ENCODE results near the gene SEC24D.

The SEC24D gene

DNA sequence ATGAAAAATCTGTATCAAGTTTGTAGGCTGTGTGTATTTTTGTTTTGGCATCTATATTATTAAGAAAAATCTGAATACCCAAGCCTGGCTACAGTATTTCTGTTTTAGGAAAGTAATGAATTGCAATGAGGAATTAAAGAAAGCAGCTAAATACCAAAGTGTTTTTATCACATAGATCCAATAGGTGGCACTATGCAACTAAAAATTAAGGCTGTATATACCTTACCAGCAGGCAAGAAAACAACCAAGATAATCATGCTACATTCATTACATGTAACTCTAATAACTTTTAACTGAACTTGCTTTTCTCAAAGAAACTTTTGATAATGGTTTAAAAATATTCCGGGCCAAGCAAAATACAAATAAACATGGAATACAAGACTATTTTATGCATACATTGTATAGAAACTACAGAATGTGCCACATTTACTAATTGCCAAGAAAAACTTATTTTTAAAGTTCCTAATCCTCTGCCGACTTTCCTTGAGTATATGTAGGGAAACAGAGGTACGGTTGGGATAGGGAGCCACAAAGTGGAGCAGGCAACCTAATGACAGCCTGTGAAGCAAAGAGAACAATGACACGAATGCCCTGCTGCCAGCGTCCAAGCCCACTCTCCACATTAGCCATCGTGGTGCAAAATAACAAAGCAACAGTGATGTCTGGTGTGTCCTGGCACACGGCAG lies 63.7 kb downstream of the SEC24D start:
- DNase-seq = no peak

DNA sequence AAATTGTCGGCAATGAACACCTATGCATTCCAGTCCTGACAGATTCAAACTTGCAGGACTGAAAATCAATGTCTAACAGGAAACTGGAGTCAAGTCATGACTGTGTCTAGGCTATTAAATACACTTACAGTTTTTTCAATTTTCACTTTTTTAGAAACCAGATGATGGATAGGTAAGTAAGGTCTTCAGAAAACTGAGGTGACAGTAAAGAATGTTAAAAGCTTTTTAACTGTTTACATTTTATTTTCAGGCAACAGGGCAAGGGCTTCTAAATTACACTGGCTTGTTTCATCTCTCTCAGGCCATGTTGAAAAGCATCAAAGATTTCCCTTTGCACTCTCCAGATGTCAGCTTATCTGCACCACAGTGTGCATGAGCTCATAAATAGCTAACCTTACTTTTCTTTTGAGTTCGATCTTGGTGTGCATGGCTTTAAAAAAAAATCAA lies 65.2 kb downstream of the SEC24D start:
- DNase-seq = no peak

DNA sequence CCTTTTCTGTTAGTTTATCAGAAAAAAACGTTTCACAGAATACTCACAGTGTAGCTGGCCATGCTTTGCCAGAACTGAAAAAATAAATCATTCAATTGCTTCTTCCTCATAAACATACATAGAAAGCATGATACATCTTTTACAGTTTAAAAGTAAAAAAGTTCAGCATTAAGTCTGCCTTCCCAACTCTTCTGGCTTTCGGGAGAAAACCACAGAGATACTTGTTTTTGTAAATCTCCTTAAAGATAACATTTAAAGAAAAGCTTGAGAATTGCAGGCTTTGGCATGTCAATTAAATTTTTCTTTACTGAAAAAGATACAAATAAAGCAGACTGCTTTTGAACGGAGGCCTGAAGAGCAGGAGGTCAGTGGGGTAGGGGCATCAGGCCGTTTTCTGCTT lies 66.8 kb downstream of the SEC24D start:
- no peak for DNase-seq

DNA sequence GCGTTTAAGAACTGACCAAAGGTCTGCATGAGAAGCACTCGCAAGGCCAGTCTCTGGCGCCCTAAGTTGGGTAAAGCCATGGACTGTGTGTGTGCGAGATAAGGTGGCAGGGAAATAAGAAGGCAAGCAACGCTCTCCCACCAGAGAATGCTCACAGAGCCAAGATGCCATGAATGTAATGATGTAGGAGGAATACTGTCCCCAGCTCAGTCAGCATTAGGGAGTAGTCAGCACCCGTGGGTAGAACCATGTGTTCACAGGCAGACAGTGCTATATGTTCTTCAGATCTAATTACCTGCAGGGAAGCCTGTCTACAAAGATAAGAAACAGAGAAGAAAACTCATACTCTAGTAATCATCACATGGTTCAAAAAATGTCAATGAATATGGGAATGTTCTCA lies 68.8 kb downstream of the SEC24D start:
- no peak for DNase-seq

DNA sequence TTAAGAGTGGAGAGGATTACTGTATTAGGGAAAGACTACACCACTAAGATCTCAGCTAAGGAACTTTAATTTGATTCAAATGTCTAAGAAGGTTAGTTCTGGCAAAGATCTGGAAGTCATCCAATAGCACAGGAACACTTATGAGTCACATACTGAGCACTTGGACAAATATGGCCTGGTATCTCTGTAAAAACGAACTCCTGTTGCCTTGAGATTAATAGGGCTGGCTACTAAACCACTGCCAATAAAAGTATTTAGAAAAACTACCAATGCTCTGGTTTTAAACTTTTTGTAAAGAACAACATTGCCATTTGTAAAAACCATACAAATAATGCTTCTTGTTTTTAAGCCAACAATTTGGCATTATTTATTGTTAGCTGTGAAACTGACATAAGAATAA lies 70.5 kb downstream of the SEC24D start:
- DNase-seq = no peak

DNA sequence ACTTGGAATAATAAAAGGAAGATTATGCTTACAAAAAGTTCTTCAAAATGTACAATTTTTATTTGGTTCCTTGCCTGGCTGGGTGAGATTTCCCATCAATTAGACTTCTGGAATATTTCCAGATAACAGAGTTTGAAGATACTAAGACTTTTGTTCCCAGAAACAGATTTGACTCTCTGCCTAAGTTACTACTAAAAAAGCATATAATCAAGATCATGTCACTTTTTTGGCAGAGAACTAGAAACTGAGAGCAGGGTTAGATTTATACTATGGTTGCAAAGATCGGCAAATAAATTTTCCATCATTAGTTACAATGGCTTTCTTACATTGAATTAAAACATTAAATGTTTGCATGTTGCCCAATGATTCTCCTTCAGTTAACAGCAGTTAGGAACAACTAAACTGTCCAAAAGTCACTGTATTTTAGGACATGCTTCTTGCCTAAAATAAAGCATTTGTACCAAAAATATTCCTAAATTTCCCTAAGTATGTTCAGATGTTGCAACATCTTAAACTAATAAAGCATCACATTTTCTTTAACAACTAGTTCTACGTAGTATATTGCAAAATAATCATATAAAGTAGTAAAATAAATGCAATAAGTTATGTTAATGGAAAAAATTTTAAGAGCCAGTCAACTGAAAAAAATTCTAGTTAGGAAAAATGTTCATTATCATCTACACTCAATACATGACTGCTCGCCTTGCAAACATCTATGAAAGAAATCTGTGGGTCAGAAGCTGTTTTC lies 73.0 kb downstream of the SEC24D start:
- no peak for DNase-seq

DNA sequence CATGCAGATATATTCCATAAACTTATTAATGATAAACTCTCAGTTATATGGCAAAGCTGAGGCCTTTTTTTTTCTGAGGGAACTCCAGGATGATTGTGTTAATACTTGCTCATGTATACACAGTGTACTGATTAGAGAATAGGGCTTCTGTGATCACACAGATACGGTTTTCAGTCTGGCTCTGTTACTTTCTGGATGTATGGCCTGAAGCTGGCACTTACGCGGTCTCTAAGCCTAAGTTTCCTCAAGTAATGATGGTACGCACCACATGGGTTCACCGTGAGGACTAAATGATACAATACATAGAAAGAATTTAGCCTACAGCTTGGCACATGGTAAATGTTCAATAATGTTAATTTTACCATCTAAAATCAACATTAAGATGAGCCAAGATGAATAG lies 73.8 kb downstream of the SEC24D start:
- DNase-seq = no peak

DNA sequence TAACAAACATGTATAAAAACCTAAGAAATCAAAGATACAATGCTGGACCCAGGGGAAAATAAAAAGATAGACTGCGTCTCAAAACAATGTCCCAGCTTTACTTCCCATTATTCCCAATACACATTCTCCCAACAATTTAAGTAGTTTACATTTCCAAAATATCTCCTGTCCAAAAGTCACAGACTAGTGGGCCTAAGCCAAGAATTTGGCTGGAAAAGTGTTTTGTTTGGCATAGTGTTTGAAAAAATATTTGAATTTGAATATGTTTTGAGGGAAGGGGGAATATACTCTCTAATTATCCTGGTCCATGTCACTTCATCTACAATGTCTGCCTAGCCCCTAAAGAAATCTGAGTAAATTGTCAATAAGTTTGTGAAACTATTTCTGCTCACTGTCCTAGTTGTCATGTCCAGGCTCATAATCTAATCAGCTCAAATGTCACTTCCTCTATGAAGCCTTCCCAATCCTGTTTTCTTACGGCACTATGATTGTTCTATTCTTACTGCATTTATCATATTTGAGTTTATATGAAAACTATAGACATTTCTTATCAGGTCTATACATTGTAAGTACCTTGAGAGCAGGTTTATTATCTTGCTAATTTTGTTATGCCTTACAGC lies 74.4 kb downstream of the SEC24D start:
- DNase-seq = no peak

DNA sequence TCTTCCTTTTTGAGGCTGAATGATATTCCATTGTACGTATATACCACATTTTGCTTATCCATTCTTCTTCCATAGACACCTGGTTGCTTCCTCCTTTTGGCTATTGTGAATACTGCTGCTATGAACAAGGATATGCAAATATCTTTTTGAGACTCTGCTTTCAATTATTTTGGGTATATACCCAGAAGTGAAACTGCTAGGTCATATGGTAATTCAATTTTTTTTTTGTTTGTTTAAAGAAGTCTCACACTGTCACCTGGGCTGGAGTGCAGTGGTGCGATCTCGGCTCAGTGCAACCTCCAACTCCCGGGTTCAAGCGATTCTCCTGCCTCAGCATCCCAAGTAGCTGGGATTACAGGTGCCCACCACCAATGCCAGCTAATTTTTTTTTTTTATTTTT lies 75.4 kb downstream of the SEC24D start:
- no peak for DNase-seq

DNA sequence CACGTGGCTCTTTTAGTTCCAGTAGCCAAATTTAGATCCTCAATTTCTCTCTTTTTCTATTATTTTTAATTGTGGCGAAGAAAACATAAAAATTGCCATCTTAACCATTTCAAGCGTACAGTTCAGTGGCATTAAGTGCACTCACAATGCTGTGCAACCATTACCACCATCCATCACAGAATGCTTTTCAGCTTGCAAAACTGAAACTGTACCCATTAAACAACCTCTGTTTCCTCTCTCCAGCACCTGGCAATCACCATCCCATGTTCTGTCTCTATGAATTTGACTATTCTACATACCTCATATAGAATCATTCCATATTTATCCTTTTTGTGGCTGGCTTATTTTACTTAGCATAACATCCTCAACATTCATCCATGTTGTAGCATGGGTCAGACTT lies 75.8 kb downstream of the SEC24D start:
- no peak for DNase-seq

DNA sequence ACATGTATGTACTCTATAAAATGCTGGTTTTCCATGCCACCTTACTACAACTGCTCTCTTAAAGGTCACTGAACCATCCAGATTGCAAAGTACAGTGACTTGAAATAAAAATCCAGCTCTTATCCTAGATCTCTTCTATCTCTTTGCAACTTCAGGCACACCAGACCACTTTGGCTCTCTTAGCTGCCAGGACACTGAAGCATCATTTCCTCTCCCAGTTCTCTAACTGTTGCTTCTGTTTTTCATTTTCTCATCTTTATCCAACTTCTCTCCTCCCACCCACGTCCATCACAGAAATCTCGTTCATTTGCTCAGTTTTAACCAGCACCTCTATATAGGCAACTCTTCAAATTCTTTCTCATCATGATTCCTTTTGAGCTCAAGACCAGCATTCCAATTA lies 76.4 kb downstream of the SEC24D start:
- no peak for DNase-seq

DNA sequence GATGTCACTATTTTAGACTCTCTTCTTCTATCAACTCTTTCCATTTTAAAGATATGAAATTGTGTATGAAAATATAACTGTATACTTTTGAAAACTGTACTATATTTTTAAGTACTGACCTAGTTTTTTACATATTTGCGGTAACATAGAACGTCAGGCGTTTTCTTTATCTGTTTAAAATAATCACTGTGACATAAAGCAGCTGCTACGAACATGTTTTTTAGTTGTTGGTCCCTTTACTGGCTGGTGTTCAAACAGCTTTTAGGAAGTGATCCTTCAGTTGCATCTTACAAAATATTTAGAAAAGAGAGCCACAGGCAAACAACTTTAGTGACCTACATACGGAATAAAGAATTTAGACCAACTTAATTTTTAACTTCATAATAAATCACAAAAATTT lies 77.6 kb downstream of the SEC24D start:
- DNase-seq = no peak

DNA sequence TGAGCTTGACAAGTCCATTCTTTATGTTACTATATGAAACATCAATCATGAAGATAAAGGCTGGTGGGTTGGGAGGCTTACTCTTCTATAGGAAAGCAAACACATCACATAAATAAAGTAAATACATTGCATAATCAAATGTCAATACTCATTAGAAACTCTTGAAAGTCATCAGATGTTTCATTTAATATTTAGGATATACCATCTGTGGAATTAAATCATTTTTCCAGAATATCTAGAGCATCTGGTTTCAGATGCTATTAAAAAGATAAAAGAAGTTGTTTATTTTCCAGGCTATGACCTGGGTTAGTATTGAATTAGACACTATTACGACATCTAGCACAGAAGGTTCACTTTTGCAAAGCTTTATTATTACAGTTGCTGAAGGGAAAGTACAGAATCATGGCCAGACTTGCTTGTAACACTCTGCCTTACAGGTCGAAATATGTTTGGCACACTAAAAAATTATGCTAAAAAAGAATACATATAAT lies 78.1 kb downstream of the SEC24D start:
- no peak for DNase-seq

DNA sequence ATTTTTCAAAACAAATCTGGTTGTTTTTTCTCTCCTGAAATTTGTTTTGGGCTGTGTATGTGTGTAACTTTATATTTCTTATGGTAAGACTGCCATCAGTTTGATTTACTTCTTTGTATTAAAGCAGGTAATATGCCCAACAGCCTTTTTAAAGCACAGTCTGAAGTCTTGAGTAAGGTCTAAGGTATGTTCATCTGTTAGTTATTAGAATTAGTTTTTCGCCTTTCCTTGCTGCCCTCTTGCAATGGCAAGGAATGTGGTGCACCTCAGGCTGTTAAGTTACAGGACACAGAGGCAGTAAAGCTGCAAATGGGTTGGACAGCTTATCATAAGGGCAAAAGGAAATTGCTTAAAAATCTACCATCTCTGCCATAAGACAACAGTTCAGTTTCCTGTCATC lies 79.0 kb downstream of the SEC24D start:
- no peak for DNase-seq

DNA sequence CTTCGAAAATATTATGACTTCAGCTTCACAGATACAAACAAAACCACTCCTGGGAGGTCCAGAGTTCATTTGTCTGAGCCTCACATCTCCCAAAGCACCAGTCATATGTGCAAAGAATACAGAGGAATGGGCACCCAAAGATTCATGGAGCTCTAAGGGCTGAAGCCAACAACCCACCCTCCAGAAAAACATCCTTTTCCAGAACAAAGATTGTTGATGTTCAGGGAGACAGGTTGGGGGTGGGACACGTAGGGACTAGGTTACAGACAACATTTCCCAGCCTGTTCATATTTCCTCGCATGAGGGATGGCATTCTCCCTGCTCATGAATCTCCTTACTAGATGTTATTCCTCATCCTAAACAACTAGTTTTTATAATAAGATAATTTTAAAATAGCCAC lies 79.5 kb downstream of the SEC24D start:
- DNase-seq = no peak

DNA sequence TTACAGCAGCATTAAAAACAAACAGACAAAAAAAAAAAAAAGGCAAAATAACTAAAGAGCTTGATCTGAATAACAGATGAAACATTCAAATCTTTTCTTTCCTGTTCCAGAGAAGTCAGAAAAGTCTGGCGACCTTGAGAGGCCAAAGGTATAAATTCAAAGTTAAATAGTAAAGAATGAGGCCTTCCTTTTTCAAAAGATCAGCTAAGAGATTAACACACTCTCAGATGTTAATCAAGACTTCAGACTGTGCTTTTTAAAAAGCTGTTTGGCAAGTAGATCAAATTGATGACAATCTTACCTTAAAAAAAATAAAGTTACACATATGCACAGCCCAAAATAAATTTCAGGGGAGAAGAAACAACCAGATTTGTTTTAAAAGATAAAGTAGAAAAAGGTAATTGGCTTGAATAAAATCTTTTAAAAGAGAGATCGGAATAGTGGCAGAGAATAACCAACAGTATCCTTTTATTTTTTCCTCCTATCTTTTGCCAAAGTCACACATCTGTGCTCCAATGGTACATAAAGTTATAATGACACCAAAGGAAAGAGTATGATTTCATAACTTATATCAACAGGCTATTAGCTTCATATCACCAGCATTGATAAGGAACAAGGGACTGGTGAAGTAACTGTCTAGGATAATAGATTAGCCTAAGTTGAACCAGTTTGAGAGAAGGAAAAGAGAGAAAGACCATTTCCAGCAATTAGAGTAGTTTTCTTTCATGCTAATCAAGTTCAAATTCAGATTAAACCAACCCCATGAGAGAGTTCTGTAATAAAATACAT lies 80.3 kb downstream of the SEC24D start:
- no peak for DNase-seq

DNA sequence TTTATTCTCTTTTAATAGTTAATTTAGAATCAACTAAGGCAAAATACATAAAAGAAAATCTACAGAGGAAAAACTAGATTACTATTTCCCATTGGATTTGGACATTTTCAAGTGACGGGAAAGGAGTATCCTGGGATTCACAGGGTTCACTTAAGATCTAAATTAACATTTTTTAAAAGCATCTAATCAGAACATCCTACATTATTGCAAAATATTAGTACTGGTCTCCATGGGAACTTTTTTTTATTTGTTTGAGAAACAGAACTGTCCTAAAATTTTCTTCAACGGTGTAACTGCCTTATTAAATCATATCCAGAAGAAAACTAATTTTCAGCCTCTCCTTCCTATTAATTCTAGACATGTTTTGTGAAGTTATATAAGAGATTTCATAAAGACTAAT lies 81.0 kb downstream of the SEC24D start:
- no peak for DNase-seq

DNA sequence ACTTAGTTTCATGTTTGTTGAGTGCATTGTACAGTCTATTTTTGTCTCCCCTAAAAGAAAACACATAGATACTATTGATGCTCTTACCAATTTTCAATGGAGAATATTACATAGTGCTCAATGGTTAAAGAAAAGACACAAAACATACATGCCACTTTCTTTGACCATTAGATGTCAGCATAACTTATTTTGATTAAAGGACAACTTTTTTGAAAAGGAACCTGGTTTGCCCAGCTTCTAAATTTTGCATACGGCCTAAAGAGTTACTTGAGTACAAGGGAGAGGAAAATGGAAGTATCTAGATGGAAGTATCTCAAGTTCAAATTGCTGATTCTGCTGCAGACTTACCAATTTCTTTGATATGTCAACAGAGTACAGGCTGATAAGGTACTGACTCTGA lies 82.2 kb downstream of the SEC24D start:
- DNase-seq = no peak

DNA sequence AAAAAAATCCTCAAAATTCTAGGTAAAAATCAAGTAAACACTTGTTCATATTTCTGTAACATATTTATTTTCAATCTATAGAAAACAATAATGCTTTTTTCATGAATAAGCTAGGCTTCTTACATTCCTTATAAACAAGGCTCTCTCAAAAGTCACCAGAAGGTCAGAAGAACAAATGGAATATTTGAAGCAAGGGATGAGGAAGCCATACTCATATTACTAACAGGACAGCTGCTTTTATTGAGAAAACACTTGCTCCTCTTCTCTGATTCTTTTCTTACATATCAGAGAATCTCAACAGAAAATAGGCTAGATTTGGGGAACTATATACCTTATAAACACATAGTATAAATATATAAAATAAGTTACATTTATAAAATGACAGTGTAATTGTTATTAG lies 82.8 kb downstream of the SEC24D start:
- DNase-seq = no peak

DNA sequence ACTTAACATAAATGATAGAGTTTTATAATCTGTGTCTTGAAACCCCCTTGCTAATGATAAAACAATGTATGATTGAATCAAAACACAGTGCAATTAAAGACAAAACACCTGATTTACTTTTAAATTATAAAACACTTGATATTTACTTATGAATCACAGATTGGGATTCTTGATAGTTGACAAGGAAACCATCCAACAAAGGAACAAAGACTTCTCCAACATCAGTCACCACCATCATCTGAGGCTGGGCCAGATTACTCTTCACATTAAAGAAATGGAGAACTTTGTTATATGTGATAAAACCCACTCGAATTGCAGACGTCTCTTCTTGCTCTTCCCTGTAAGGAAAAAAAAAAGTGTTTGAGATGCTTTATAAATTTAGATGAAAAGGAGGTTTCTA lies 83.4 kb downstream of the SEC24D start:
- DNase-seq = no peak

DNA sequence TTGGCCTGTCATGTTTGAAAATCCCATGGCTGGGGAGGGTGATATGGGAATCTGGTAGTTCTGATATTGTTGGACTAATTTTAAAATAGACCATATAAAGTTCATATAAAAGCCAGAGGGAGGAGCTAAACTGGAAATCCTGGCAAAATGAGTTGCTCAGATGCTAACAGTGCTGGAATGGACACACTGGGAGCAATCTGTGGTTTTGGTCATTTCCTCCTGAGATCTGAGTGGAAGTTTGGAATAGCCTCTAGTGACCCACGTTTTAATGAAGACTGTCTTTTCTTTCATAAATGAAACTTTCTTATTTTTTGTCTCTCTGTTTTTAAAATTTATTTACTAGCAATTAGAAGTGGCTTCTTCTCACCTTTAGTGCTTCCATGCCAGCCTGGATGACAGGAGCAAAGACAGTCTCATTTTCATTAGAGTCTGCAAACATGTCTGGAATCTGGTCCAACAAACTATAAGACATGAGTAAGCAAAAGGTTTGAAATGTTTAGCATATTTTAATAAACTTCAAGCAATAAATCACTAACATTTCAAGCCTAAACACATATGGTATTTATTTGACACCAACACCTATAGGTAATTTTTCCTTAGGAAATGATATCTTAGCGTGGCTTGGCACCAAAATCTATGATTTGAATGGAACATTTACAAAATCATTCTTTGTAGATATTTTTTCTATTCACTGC lies 84.2 kb downstream of the SEC24D start:
- DNase-seq = no peak

DNA sequence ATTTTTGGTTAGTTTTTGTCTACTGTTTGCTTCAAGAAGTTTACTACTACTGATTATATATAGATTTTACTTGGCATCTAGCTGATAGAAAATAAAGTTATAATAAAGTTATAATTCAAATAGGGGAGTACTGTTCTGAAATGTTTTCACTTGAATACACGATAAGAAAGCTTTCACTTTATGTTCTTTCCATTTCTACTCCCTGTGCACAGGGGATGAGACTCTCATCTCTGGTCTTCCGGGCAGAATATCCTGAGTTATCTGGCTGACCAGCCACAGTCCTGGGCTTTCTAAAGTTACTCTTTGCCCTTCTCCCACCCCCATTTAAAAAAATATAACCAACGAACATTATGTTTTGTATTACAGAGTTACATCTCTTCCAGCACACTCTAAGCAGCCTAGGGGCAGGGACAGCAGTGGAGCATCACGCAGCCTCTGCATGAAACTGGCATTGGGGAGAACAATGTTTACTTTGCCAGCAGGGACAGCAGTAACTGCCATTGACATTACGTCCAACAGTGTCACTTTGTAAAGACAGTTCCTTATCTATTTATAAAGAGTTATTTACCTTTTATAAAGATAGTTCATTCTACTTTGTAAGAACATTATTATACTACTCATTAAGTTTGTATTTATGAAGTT lies 86.5 kb downstream of the SEC24D start:
- DNase-seq = no peak
